ENCODE measurements around the gene DLG1.
"Not testable (repeated sequence)": the region's sequence is repeated elsewhere in the genome, so short reads cannot be mapped to it uniquely, and the experiment has no call there.

DLG1 gene

GRCh38 chr3:197244751-197245150 is 53.7 kb downstream of the DLG1 start:
- DNase-seq (ENCODE audit: low spot score): no peak

DNA sequence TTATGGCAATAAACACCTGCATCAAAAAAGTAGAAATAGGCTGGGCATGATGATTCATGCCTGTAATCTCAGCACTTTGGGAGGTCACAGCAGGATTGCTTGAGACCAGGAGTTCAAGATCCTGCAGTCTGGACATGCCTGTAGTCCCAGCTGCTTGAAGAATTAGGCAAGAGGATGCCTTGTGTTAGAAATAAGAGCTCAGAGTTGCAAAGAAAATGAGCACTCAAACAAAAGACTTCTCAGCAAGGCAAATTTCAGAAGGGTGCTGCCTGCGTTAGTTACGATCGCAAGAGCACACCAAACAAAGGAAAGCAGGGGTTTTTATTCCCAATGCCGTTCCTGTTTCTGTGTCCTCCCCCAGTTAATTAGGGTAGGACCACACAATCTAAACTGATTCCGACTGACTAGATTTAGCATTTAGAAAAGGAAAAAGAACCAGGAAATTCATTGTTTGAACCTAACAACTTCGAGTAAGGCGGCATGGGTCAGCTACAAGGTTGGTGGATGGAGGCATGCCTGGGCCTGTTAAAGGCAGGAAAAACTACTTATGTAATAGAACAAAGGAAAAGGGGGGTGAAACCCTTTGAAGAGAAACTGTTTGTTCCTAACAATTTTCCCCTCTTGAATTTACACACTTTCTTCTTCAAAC is 55.5 kb downstream of the DLG1 start:
- DNase-seq (ENCODE audit: low spot score): no peak

- DNase-seq (ENCODE audit: low spot score): no peak
These were observed 57.2 kb downstream of the DLG1 start for GRCh38 chr3:197241173-197241572.

GRCh38 chr3:197239857-197240256 is 58.6 kb downstream of the DLG1 start:
- DNase-seq (ENCODE audit: low spot score): no peak

- DNase-seq (ENCODE audit: low spot score): no peak
These were observed 59.6 kb downstream of the DLG1 start for GRCh38 chr3:197238842-197239241.

- no peak for DNase-seq (ENCODE audit: low spot score)
These were observed 60.5 kb downstream of the DLG1 start for GRCh38 chr3:197237897-197238296.

DNA sequence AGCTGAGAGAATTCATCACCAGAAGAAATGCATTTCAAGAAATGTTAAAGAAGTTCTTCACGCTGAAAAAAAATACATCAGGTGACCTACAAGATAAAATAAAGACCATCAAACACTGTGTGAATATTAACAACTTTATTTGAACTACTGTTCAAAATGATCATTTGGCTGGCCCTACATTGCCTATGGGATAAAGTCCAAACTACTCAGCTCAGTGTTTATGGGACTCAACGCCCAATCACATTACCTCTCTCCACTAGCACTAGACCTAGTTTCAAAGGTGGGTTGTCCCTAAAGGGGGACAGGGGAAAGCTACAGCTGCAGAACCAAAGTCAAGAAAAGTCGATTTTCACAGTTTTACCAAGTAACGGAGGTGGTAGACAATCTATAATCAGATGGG is 62.0 kb downstream of the DLG1 start:
- no peak for DNase-seq (ENCODE audit: low spot score)

- DNase-seq (ENCODE audit: low spot score): no peak
These were observed 63.2 kb downstream of the DLG1 start for GRCh38 chr3:197234947-197235914.

GRCh38 chr3:197231321-197231720 is 67.1 kb downstream of the DLG1 start:
- DNase-seq (ENCODE audit: low spot score): no peak

GRCh38 chr3:197229836-197230235 is 68.6 kb downstream of the DLG1 start:
- DNase-seq (ENCODE audit: low spot score): no peak

DNA sequence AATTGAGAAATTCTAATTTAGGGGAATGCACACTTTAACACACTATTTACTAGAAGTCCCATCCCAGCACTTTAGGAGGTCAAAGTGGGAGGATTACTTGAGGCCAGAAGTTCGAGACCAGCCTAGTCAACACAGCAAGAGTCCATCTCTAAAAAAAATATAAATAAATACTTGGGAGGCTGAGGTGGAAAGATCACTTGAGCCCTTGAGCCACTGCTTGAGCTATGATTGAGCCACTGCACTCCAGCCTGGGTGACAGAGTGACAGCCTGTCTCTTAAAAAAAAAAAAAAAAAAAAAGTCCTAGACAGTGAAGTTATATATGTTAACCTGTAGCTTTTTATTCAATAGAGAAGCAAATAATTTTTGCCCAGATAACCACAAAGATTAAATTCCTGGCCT is 69.2 kb downstream of the DLG1 start:
- DNase-seq (ENCODE audit: low spot score): no peak

DNA sequence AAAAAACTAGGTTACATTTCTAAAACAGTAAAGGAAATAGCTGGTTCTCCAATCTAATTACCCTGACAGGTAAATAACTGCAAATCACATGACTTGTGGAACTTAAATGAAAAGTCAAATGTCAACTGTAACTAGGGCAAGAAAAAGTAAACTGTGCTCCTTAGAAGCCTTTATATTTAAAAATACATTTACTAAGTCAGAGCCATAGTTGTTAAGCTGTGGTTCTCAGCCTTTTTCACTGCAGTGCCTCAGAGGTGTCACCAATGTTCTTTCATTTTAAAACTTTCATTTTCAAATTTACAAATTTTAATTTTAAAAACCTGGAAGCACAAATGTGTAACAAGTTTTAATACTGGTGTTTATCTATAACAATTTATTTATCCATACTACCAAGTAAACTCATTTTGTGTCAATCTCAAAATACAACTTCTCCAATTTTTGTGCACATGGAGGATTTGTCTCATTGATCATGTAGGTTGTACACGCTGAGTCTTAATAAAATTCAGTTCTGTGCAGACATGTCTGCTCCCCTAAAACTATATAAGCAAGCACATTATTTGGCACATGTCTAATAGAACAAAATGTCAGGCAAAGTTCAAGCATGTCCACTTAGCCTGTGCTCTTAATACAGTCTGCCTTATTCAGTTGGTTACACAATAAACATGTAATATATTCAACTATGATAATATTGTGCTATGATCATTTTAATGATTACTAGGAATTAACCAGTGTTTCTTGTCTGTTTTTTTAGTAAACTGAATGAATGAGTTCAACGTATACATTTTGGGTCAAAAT is 70.4 kb downstream of the DLG1 start:
- DNase-seq (ENCODE audit: low spot score): no peak

- no peak for DNase-seq (ENCODE audit: low spot score)
These were observed 72.2 kb downstream of the DLG1 start for GRCh38 chr3:197226179-197226578.

DNA sequence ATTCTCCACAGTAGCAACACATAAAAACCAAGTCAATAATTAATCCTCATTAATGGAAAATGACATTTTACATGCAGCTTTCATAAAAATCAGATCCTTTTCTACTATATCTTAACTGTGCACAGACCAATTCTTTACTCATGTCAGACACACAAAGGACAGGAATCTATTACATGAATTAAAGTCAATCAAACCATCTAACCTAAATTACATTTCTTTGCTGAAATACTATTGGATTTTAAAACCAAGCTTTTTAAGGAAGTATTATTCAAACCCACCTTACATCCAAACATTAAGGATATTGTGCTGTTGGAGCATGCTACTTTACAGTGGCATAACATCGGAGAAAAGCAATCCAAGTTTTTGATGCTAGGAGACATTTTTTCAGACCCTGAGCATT is 72.8 kb downstream of the DLG1 start:
- DNase-seq (ENCODE audit: low spot score): no peak

- DNase-seq (ENCODE audit: low spot score): peak; percentile 12
These were observed 74.4 kb downstream of the DLG1 start for GRCh38 chr3:197224034-197224444.

DNA sequence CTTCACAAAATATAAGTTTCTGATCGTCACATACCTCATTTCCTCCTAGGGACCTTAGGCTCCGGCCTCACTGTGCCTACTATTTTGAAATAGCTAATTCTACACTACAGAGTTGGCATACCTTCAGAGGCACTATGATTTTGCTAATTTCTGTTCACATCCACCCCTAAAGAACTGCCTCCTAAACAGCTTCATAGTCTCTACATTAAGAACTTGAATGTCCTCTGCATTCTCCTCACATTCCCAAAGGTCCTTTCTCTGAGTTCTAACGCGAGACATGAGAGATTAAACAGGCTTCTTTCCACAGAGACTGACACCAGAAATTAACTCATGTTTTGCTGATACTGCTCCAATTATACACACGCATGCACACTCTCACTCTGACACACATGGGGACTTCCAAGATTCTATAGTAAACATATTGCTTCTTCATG is 75.5 kb downstream of the DLG1 start:
- DNase-seq (ENCODE audit: low spot score): no peak

- no peak for DNase-seq (ENCODE audit: low spot score)
These were observed 78.8 kb downstream of the DLG1 start for GRCh38 chr3:197219619-197220018.

- no peak for DNase-seq (ENCODE audit: low spot score)
These were observed 80.2 kb downstream of the DLG1 start for GRCh38 chr3:197218210-197218609.

GRCh38 chr3:197216914-197217313 is 81.5 kb downstream of the DLG1 start:
- no peak for DNase-seq (ENCODE audit: low spot score)

GRCh38 chr3:197216169-197216860 is 82.1 kb downstream of the DLG1 start:
- DNase-seq (ENCODE audit: low spot score): no peak

GRCh38 chr3:197212290-197212689 is 86.1 kb downstream of the DLG1 start:
- DNase-seq (ENCODE audit: low spot score): no peak

DNA sequence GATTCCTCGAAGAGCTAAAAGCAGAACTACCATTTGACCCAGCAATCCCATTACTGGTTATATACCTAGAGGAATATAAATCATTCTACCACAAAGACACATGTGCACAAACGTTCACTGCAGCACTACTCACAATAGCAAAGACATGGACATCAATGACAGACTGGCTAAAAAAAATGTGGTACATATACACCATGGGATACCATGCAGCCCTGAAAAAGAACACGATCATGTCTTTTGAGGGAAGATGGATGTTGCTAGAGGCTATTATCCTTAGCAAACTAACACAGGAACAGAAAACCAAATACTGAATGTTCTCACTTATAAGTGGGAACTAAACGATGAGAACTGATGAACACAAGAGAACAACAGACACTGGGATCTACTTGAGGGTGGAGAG is 86.7 kb downstream of the DLG1 start:
- DNase-seq (ENCODE audit: low spot score): not testable (repeated sequence)

Measured in CD4-positive, alpha-beta T cell treated with Interleukin-6 at 100 ng/mL for 8 hours (primary cell).